Fibroblast of mammary gland (primary cell): ENCODE results near the gene POLRMT.
A peak's percentile ranks its signal among the peaks of the same experiment; 100 is the strongest.

Source experiments
- DNase-seq: peaks from one replicate; pipeline ENCODE4 v3.0.0-alpha.2; 2010; ENCODE audit warnings: low read depth
- H3K4me3 ChIP-seq: 2 replicates; pipeline ENCODE4 v1.5.1; 2011; ENCODE audit warnings: low read depth, mild to moderate bottlenecking, low read length, moderate library complexity; ENCODE audit not compliant: control insufficient read depth
- CTCF ChIP-seq: conservative IDR thresholded peaks from 2 replicates; pipeline ENCODE4 v1.5.1; 2011; ENCODE audit warnings: low read depth, low read length, inconsistent platforms; ENCODE audit not compliant: control insufficient read depth, insufficient read depth

Gene POLRMT

GRCh38 chr19:640606-641189 lies 7.4 kb upstream of the POLRMT start:
- no peak for TF ChIP-seq CTCF
- H3K4me3 ChIP-seq: no peak overlapping the region
- no peak for DNase-seq

- no peak for TF ChIP-seq CTCF
- DNase-seq: no peak
- H3K4me3 ChIP-seq: no peak overlapping the region
These were observed 6.8 kb upstream of the POLRMT start for GRCh38 chr19:640161-640558.

GRCh38 chr19:639253-640160 lies 6.2 kb upstream of the POLRMT start, which contains the start of gene FGF22:
Gene FGF22 (plus strand): TSS chr19:639879. CDS start chr19:639926, 47 bp downstream.
- peak; percentile 74 for DNase-seq
- no peak for TF ChIP-seq CTCF
- peak within 1 kb of the TSS; percentile 38 for H3K4me3 ChIP-seq

GRCh38 chr19:638906-639252 lies 5.5 kb upstream of the POLRMT start:
- no peak for TF ChIP-seq CTCF
- H3K4me3 ChIP-seq: peak overlapping the region; percentile 38
- DNase-seq: no peak

- H3K4me3 ChIP-seq: no peak overlapping the region
- TF ChIP-seq CTCF: no peak
- no peak for DNase-seq
These were observed 1.8 kb upstream of the POLRMT start for GRCh38 chr19:634975-635652.

GRCh38 chr19:633786-634639 lies 676 bp upstream of the POLRMT start:
- TF ChIP-seq CTCF: no peak
- DNase-seq: no peak
- peak overlapping the region; percentile 86 for H3K4me3 ChIP-seq
